A549 (cell line): ENCODE data around the gene COPS3. TPM values are rescaled to one million over a fixed set of nuclear protein-coding genes. Genes with fewer than 3 reads are reported as not detected.

Source experiments
- ATAC-seq, 2 experiments: fragments of 200-7000 bp in 1 of 2; fragments of >200 bp in 1 of 2; cut with Nextera tagmentation in 1 of 2; cut with Tn5 transposase in 1 of 2; 3 replicates each; pipeline versions ENCODE4 v1.8.0 to v1.9.1; 2018 to 2020; ENCODE audit warnings: mild to moderate bottlenecking in 1 of 2, moderate library complexity in 1 of 2
- CTCF ChIA-PET: fragments of 300-600 bp; sonication (Branson Sonifier 250); formaldehyde crosslinking; extraction: SDS; loops from one replicate; lab custom pipeline; 2021; ENCODE audit warnings: antibody characterized with exemption, inconsistent platforms; lab: Yijun Ruan, JAX
- POLR2A ChIA-PET: fragments of 350-600 bp; formaldehyde crosslinking; extraction: SDS; loops from one replicate; lab custom pipeline; 2021; ENCODE audit warnings: antibody characterized with exemption, inconsistent platforms; lab: Yijun Ruan, JAX
- DNase-seq, 2 experiments: peaks; one replicate each; pipeline versions ENCODE4 v3.0.0 to v3.0.0-alpha.2; 2011 to 2016; ENCODE audit warnings: low read depth in 1 of 2, low spot score in 1 of 2
- FAIRE-seq: peaks from 2 replicates; lab custom pipeline; 2011; peaks lifted over from hg19 to GRCh38; lab: Jason Lieb, UNC
- H3K27ac ChIP-seq, 2 experiments: fragments of >200 bp; sonication (Bioruptor Twin); formaldehyde crosslinking; 3 replicates each; pipeline ENCODE4 v1.5.1; 2016 to 2017
- H3K4me1 ChIP-seq: fragments of >200 bp; sonication (Bioruptor Twin); formaldehyde crosslinking; 3 replicates; pipeline ENCODE4 v1.6.1; 2016
- H3K4me2 ChIP-seq: fragments of >200 bp; sonication (Bioruptor Twin); formaldehyde crosslinking; 3 replicates; pipeline ENCODE4 v1.6.1; 2016
- H3K4me3 ChIP-seq: fragments of >200 bp; sonication (Bioruptor Twin); formaldehyde crosslinking; 3 replicates; pipeline ENCODE4 v1.5.1; 2016
- H3K9me3 ChIP-seq: fragments of >200 bp; sonication (Bioruptor Twin); formaldehyde crosslinking; 3 replicates; pipeline ENCODE4 v1.6.1; 2016
- ATOH8 ChIP-seq: fragments of 250-450 bp; sonication (Bioruptor Pico); IDR thresholded peaks from 2 replicates; pipeline ENCODE4 v1.5.0; 2020; ENCODE audit warnings: low read depth, mild to moderate bottlenecking, moderate library complexity
- BCL3 ChIP-seq: fragments of >200 bp; sonication (Bioruptor Twin); formaldehyde crosslinking; IDR thresholded peaks from 3 replicates; pipeline ENCODE4 v1.6.1; 2016
- CBX2 ChIP-seq: fragments of 200-600 bp; sonication (generic); IDR thresholded peaks from 2 replicates; pipeline ENCODE4 v1.6.1; 2016; ENCODE audit warnings: low read depth, mild to moderate bottlenecking, borderline replicate concordance
- CHD2 ChIP-seq: fragments of 150-350 bp; IDR thresholded peaks from 2 replicates; pipeline ENCODE4 v1.6.1; 2014; ENCODE audit warnings: low read length; ENCODE audit not compliant: partially characterized antibody
- E2F6 ChIP-seq: IDR thresholded peaks from 2 replicates; pipeline ENCODE4 v1.6.1; 2012; ENCODE audit warnings: low read depth, borderline replicate concordance
- EHF ChIP-seq: fragments of 250-450 bp; sonication (Bioruptor Pico); IDR thresholded peaks from 2 replicates; pipeline ENCODE4 v1.5.0; 2020; ENCODE audit warnings: mild to moderate bottlenecking
- FOSB ChIP-seq: fragments of 250-450 bp; sonication (Bioruptor Pico); IDR thresholded peaks from 2 replicates; pipeline ENCODE4 v1.5.0; 2020; ENCODE audit warnings: mild to moderate bottlenecking, moderate library complexity
- HMGXB4 ChIP-seq: fragments of 250-450 bp; sonication (Bioruptor Pico); IDR thresholded peaks from 2 replicates; pipeline ENCODE4 v1.5.0; 2021; ENCODE audit warnings: mild to moderate bottlenecking, moderate library complexity, borderline replicate concordance
- HOXB13 ChIP-seq: fragments of 250-450 bp; sonication (Bioruptor Pico); IDR thresholded peaks from 2 replicates; pipeline ENCODE4 v1.5.0; 2020; ENCODE audit warnings: low read depth, mild to moderate bottlenecking, moderate library complexity
- HOXB5 ChIP-seq: fragments of 250-450 bp; sonication (Bioruptor Pico); IDR thresholded peaks from 2 replicates; pipeline ENCODE4 v1.5.0; 2020; ENCODE audit warnings: mild to moderate bottlenecking, moderate library complexity
- JUN ChIP-seq, 2 experiments: fragments of >200 bp; sonication (Bioruptor Twin); formaldehyde crosslinking; IDR thresholded peaks; 2 replicates in 1 of 2; 3 replicates in 1 of 2; pipeline ENCODE4 v1.6.1; 2016 to 2017
- NPAS2 ChIP-seq: fragments of 250-450 bp; sonication (Bioruptor Pico); IDR thresholded peaks from 2 replicates; pipeline ENCODE4 v1.8.0; 2022; ENCODE audit warnings: mild to moderate bottlenecking, moderate library complexity, borderline replicate concordance
- PHF8 ChIP-seq: fragments of 200-600 bp; sonication (generic); IDR thresholded peaks from 2 replicates; pipeline ENCODE4 v1.6.1; 2016; ENCODE audit warnings: low read depth, mild to moderate bottlenecking, antibody characterized with exemption, moderate library complexity, borderline replicate concordance
- POLR2A ChIP-seq: IDR thresholded peaks from 2 replicates; pipeline ENCODE4 v1.6.1; 2012; ENCODE audit warnings: mild to moderate bottlenecking, low read length
- RAD21 ChIP-seq, 2 experiments: fragments of >200 bp in 1 of 2; sonication (Bioruptor Twin) in 1 of 2; formaldehyde crosslinking in 1 of 2; IDR thresholded peaks in 1 of 2; conservative IDR thresholded peaks in 1 of 2; 2 replicates in 1 of 2; 3 replicates in 1 of 2; pipeline ENCODE4 v1.6.1; 2012 to 2018; ENCODE audit warnings: inconsistent platforms in 1 of 2
- REST ChIP-seq: fragments of 200-600 bp; sonication (generic); IDR thresholded peaks from 2 replicates; pipeline ENCODE4 v1.6.1; 2016; ENCODE audit warnings: antibody characterized with exemption, mild to moderate bottlenecking, moderate library complexity
- RNF2 ChIP-seq: fragments of 200-600 bp; sonication (generic); IDR thresholded peaks from 2 replicates; pipeline ENCODE4 v1.6.1; 2016; ENCODE audit warnings: low read depth, mild to moderate bottlenecking, antibody characterized with exemption, moderate library complexity, borderline replicate concordance
- SMC3 ChIP-seq: fragments of >200 bp; sonication (Bioruptor Twin); formaldehyde crosslinking; IDR thresholded peaks from 3 replicates; pipeline ENCODE4 v1.6.1; 2018; ENCODE audit warnings: inconsistent platforms
- TP53 ChIP-seq: fragments of 250-450 bp; sonication (Bioruptor Pico); IDR thresholded peaks from 2 replicates; pipeline ENCODE4 v1.5.0; 2021; ENCODE audit warnings: mild to moderate bottlenecking, moderate library complexity
- USF2 ChIP-seq: fragments of 450-650 bp; IDR thresholded peaks from 2 replicates; pipeline ENCODE4 v1.6.1; 2014; ENCODE audit warnings: antibody characterized with exemption
- WGBS: methylation state at CpG from one replicate; pipeline ENCODE4 v1.1.6; 2017; ENCODE audit errors: missing lambda C conversion rate; 5-methylcytosine and 5-hydroxymethylcytosine counted together
- polyA plus RNA-seq, 4 experiments: library from polyadenylated mRNA; depleted of rRNA in 3 of 4; stranded (reverse); fragments of >200 nt; fragmentation: RNase III in 1 of 4; extraction: RNeasy Plus Mini Kit Qiagen cat#74134 plus additional on column Dnase treatment in 1 of 4; gene quantifications; 2 replicates in 3 of 4; 3 replicates in 1 of 4; pipeline ENCODE4 v1.2.3, GENCODE V29; 2011 to 2017

The COPS3 gene
- polyA plus RNA-seq, 2 of the 4 experiments (the other 2 are of a cell fraction): 149 to 204 TPM

GRCh38 chr17:17206124-17206912 lies 74.7 kb downstream of the COPS3 start, which contains the start of gene PLD6 (continued):
- TF ChIP-seq E2F6 (peak; percentile 87), RNF2 (no peak), POLR2A (peak; percentile 46; the same call in 1 of the 2 replicates)

- Histone ChIP-seq H3K27ac (peak overlapping the region; percentile 84 to 89), H3K4me2 (peak overlapping the region; percentile 99), H3K4me3 (peak overlapping the region; percentile 78)
- ATAC-seq (peak; percentile 44 to 75), DNase-seq (peak; percentile 65 to 76)
- 0 out of 2 replicates have a peak, but pooled peaks have one; percentile 80 for TF ChIP-seq RNF2
- TF ChIP-seq BCL3: no peak
- no peak for TF ChIP-seq HMGXB4 (CRISPR knock-in tag)
- no peak; the same call in 1 of the 2 replicates for TF ChIP-seq HOXB5 (CRISPR knock-in tag)
- TF ChIP-seq PHF8: peak; percentile 91; the same call in 1 of the 2 replicates
- no peak; a peak in 1 of 5 replicates for TF ChIP-seq JUN (IDR thresholded peaks at IDR 0.05)
- no peak for TF ChIP-seq CBX2
- TF ChIP-seq RAD21 (conservative IDR thresholded peaks at IDR 0.05 in 1 of 2, IDR thresholded peaks at IDR 0.05 in 1 of 2): no peak
- TF ChIP-seq HOXB13: peak; percentile 39; the same call in 1 of the 2 replicates
- no peak for TF ChIP-seq TP53
- no peak for TF ChIP-seq FOSB (CRISPR knock-in tag)
- TF ChIP-seq, all 56 proteins: peak for 3
- ChIA-PET CTCF (interaction anchor here (0.6 to 2.0 kb wide), 5 partner anchors 13 to 429 kb away, joined by 3 to 5 read pairs (median 3); no protein-coding TSS in a partner anchor), POLR2A (interaction anchor here (1.4 kb wide), 1 partner anchor 14 kb away, joined by 3 read pairs; no protein-coding TSS in a partner anchor)
- Histone ChIP-seq H3K9me3 (no peaks in the 10 kb centered on the region), H3K4me1 (peaks cover 19% of the 10 kb centered on the region)
- FAIRE-seq: no peak
- WGBS: 2% methylated on average over 41 of the region's 70 CpGs
These were observed 75.5 kb downstream of the COPS3 start for GRCh38 chr17:17205368-17206123.

- POLR2A ChIA-PET: interaction anchor here (1.4 kb wide), 1 partner anchor 13 kb away, joined by 3 read pairs; no protein-coding TSS in a partner anchor
- CTCF ChIA-PET: interaction anchor here (1.0 to 1.5 kb wide), 3 partner anchors 25 to 163 kb away, joined by 3 to 4 read pairs (median 3); no protein-coding TSS in a partner anchor
- H3K27ac ChIP-seq: peak overlapping the region; percentile 84 to 89
- TF ChIP-seq CHD2 (no peak), NPAS2 (CRISPR knock-in tag) (no peak), USF2 (no peak), REST (no peak), EHF (CRISPR knock-in tag) (no peak), ATOH8 (CRISPR knock-in tag) (no peak), SMC3 (no peak)
These were observed 76.3 kb downstream of the COPS3 start for GRCh38 chr17:17204635-17205231.

More at GRCh38 chr17:17204635-17205231, 76.3 kb downstream of the COPS3 start:
- FAIRE-seq (no peak), ATAC-seq (peak in 1 of 2 experiments; percentile 1; a peak in 1 of 6 replicates), DNase-seq (no peak)
- Histone ChIP-seq H3K4me2 (peak overlapping the region; percentile 99), H3K9me3 (no peaks in the 10 kb centered on the region), H3K4me3 (peak overlapping the region; percentile 78), H3K4me1 (peaks cover 19% of the 10 kb centered on the region)
- WGBS: 92% methylated on average over 14 of the region's 14 CpGs
